Measurements from ENCODE around the gene GRM2. TPM values are rescaled to one million over a fixed set of nuclear protein-coding genes. Genes with fewer than 3 reads are reported as not detected.

GRM2 gene
- total RNA-seq, 1 experiment from 2014 or later = 0.07 TPM

DNA sequence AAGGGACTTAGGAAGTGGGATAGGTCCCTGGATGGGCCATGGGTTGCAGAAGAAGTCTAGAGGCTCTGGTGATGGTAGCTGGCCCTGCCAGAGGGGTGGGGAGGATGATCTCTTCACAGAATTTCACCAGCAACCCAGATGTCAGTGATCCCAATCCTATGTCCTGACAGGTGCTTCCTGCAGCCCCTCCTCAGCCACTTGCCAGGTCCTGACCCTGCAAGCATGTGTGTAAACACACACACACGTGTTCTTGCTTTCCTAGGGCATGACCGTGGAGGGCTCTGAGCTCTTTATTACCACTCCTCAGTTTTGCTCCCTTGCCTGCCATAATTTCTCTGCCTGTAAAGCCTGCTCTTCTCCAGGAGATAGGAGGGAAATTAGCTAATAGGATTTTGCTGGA, 23.3 kb upstream of the GRM2 start:
- H3K36me3 ChIP-seq (ENCODE audit: low read depth, low read length) = peaks cover 16% of the 10 kb centered on the region; the same call in 1 of the 2 replicates
- no peaks in the 10 kb centered on the region for H3K9me3 ChIP-seq (ENCODE audit: low read length)
- H3K4me1 ChIP-seq (ENCODE audit: insufficient read depth, low read length) = peaks cover 35% of the 10 kb centered on the region
- H3K9me2 ChIP-seq (replicated peaks; ENCODE audit: low read length) = no peaks in the 10 kb centered on the region
- TF ChIP-seq, protein P1, sequence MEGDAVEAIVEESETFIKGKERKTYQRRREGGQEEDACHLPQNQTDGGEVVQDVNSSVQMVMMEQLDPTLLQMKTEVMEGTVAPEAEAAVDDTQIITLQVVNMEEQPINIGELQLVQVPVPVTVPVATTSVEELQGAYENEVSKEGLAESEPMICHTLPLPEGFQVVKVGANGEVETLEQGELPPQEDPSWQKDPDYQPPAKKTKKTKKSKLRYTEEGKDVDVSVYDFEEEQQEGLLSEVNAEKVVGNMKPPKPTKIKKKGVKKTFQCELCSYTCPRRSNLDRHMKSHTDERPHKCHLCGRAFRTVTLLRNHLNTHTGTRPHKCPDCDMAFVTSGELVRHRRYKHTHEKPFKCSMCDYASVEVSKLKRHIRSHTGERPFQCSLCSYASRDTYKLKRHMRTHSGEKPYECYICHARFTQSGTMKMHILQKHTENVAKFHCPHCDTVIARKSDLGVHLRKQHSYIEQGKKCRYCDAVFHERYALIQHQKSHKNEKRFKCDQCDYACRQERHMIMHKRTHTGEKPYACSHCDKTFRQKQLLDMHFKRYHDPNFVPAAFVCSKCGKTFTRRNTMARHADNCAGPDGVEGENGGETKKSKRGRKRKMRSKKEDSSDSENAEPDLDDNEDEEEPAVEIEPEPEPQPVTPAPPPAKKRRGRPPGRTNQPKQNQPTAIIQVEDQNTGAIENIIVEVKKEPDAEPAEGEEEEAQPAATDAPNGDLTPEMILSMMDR (conservative IDR thresholded peaks at IDR 0.05; ENCODE audit: low read depth, low read length) = no peak
- TF ChIP-seq EZH2 (IDR thresholded peaks at IDR 0.05; ENCODE audit: low read length, unreplicated experiment) (no peak), EZH2phosphoT487 (IDR thresholded peaks at IDR 0.05; ENCODE audit: borderline replicate concordance, low read length) (no peak)
- H3F3A ChIP-seq (ENCODE audit: low read length, unreplicated experiment) = no peaks in the 10 kb centered on the region
- H3K9ac ChIP-seq (ENCODE audit: low read length) = no peak overlapping the region
- no peak overlapping the region for H3K27ac ChIP-seq (ENCODE audit: low read length)
- intact Hi-C loops (cut with micrococcal nuclease) = no loop called here
- DNase-seq = no peak
- no peaks in the 10 kb centered on the region for H3K27me3 ChIP-seq (ENCODE audit: low read length)
- no TSS peak for BruUV-seq (replicated peaks)
- no peaks in the 10 kb centered on the region for H3K79me2 ChIP-seq (ENCODE audit: low read length)
- H3K4me3 ChIP-seq (ENCODE audit: low read length) = no peak overlapping the region
- CTCF ChIA-PET = no interaction called here
- no peak overlapping the region for H2AFZ ChIP-seq (ENCODE audit: low read length)
- no peaks in the 10 kb centered on the region for H4K20me1 ChIP-seq (ENCODE audit: low read length)
- no peak overlapping the region for H3K4me2 ChIP-seq (ENCODE audit: low read length)
- POLR2A ChIA-PET (ENCODE audit: unreplicated experiment) = no interaction called here
- ATAC-seq = no peak

DNA sequence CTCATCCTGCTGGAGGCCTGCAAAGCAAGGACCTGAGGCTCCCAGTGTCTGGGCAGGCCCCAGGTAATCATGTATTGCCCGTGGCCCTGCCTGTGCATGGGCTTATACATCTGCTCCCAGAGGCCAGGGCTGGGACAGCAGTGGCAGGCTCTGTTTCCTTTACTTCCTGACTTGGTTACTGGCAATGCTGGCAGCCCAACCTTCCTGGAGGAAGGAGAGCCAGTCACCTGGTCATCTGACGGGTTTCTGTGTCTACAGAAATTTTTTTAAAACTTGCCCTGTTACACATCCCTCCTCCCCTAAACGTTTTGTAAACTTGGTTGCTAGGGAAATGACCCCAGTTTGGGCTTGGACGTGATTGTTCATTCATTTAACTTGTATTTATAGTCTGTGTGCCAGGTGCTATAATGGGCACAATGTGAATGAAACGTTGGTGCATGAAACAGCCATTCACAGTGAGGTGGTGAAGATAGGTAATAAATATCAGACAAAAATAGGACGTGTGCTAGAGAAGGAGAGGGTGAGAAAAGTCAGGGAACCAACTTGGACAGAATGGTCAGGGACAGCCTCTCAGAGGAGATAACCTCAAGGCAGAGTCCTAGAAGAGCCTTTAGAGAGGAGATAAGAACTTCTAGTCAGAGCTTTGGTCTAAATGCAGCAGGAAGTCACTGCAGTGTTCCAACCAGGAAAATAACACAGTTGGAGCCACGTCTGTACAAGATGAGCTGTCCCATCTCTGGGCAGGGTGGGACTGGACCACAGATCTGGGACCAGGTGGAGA, 21.7 kb upstream of the GRM2 start:
- Histone ChIP-seq H3K36me3 (ENCODE audit: low read depth, low read length) (peaks cover 16% of the 10 kb centered on the region; the same call in 1 of the 2 replicates), H3F3A (ENCODE audit: low read length, unreplicated experiment) (no peaks in the 10 kb centered on the region), H3K9ac (ENCODE audit: low read length) (no peak overlapping the region), H3K9me2 (replicated peaks; ENCODE audit: low read length) (no peaks in the 10 kb centered on the region), H3K27ac (ENCODE audit: low read length) (no peak overlapping the region), H3K4me2 (ENCODE audit: low read length) (no peak overlapping the region), H3K9me3 (ENCODE audit: low read length) (no peaks in the 10 kb centered on the region), H3K79me2 (ENCODE audit: low read length) (no peaks in the 10 kb centered on the region), H3K4me3 (ENCODE audit: low read length) (no peak overlapping the region), H2AFZ (ENCODE audit: low read length) (no peak overlapping the region), H3K27me3 (ENCODE audit: low read length) (no peaks in the 10 kb centered on the region), H4K20me1 (ENCODE audit: low read length) (no peaks in the 10 kb centered on the region), H3K4me1 (ENCODE audit: insufficient read depth, low read length) (peaks cover 35% of the 10 kb centered on the region)
- DNase-seq (no peak), ATAC-seq (no peak)
- ChIA-PET CTCF (no interaction called here), POLR2A (ENCODE audit: unreplicated experiment) (no interaction called here)
- TF ChIP-seq EZH2phosphoT487 (IDR thresholded peaks at IDR 0.05; ENCODE audit: borderline replicate concordance, low read length) = no peak
- TF ChIP-seq EZH2 (IDR thresholded peaks at IDR 0.05; ENCODE audit: low read length, unreplicated experiment) = no peak
- TF ChIP-seq, protein P1 (conservative IDR thresholded peaks at IDR 0.05; ENCODE audit: low read depth, low read length) = no peak
- no TSS peak for BruUV-seq (replicated peaks)
- intact Hi-C loops (cut with micrococcal nuclease) = no loop called here

DNA sequence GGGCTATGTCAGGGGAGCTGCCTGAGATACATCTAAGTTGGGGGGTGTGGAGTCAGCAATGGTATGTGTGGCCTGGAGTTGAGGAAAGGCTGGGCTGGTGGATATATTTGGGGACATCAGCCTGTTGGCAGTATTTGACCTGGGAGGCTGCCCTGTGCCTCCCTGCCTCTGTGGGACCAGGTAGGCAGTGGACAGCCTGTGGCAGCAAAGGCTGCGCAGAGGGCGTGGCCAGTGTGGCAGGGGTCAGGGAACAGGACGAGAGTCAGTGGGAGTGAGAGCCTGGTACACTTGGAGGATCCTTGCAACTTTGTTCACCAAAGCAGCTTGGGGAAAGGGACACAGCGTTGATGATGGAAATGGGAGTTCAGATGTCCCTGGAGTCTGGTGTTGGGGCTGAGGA, 20.8 kb upstream of the GRM2 start:
- ATAC-seq (no peak), DNase-seq (no peak)
- H4K20me1 ChIP-seq (ENCODE audit: low read length) = no peaks in the 10 kb centered on the region
- no peak overlapping the region for H3K27ac ChIP-seq (ENCODE audit: low read length)
- ChIA-PET CTCF (interaction anchor here (0.6 kb wide), 2 partner anchors 457 to 726 kb away, joined by 8 to 10 read pairs; no protein-coding TSS in a partner anchor), POLR2A (ENCODE audit: unreplicated experiment) (no interaction called here)
- H3K27me3 ChIP-seq (ENCODE audit: low read length) = no peaks in the 10 kb centered on the region
- no peak overlapping the region for H3K4me2 ChIP-seq (ENCODE audit: low read length)
- H3K79me2 ChIP-seq (ENCODE audit: low read length) = no peaks in the 10 kb centered on the region
- intact Hi-C loops (cut with micrococcal nuclease) = no loop called here
- H3K4me1 ChIP-seq (ENCODE audit: insufficient read depth, low read length) = peaks cover 32% of the 10 kb centered on the region
- no peak overlapping the region for H2AFZ ChIP-seq (ENCODE audit: low read length)
- H3K4me3 ChIP-seq (ENCODE audit: low read length) = no peak overlapping the region
- no peaks in the 10 kb centered on the region for H3K9me3 ChIP-seq (ENCODE audit: low read length)
- no peaks in the 10 kb centered on the region for H3K9me2 ChIP-seq (replicated peaks; ENCODE audit: low read length)
- H3K36me3 ChIP-seq (ENCODE audit: low read depth, low read length) = peaks cover 16% of the 10 kb centered on the region; the same call in 1 of the 2 replicates
- no peaks in the 10 kb centered on the region for H3F3A ChIP-seq (ENCODE audit: low read length, unreplicated experiment)
- TF ChIP-seq EZH2phosphoT487 (IDR thresholded peaks at IDR 0.05; ENCODE audit: borderline replicate concordance, low read length) (no peak), EZH2 (IDR thresholded peaks at IDR 0.05; ENCODE audit: low read length, unreplicated experiment) (no peak)
- TF ChIP-seq, protein P1 (conservative IDR thresholded peaks at IDR 0.05; ENCODE audit: low read depth, low read length) = no peak
- no peak overlapping the region for H3K9ac ChIP-seq (ENCODE audit: low read length)
- BruUV-seq (replicated peaks) = no TSS peak

All from PC-3 (cell line).